NCI-H446 (cell line): Measurements from ENCODE around the gene KRT26.

Experiments used
- DNase-seq, 2 experiments: peaks; one replicate each; lab custom pipeline; 2025; lab: John Stamatoyannopoulos, UW

The KRT26 gene

DNA sequence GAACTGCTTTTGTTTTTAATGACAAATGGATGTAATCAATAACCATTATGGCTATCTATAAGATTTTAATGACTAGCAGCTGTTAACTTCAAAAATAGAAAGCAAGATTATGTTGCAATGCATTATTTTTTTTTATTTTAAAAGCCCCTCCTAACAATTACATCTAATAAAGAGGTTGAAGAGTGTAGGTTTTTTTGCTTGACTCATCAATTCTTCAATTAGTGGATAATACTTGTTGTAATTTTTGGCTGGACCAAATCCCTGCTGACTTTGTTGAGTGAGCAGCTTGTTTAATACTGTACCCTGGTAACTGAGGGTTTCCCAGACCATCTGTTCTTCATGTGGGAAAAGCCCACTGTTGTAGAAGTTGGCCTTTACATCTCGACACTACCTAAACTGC is 41.0 kb downstream of the KRT26 start:
- no peak for DNase-seq

DNA sequence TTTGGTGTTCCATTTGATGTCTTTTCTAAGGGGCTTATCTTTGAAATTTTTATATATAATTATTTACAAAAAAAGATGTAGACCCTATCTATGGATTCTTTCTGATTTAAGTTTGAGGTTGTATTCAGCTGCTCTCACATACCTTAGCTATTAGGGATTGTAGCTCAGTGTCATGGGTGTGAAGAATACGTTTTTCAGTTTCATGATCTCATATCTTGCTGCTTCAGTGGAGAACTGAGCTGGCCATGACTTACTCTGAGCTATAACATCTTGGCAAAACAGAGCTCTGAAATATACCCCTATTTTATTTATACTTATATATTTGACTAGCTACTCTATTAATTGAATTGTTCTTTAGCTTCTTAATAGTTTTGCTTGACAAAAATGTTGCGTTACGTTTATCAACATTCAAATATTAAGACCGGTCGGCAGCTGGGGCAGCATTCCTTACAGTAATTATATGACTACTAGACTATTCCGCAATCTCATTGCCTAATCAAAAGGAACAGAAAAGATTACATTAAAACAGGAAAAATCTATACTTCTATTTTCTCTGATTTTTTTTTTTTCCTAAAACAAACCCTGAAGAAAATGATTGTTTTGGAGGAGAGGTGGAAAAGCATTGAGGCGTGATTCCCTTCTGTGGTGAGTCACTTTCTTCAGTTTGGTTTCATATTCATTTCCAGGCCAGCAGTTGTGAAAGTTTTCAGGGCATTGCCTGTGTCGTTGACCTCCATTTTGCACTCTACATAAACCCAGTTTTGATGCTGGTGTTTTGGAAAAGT is 44.4 kb downstream of the KRT26 start:
- no peak for DNase-seq

DNA sequence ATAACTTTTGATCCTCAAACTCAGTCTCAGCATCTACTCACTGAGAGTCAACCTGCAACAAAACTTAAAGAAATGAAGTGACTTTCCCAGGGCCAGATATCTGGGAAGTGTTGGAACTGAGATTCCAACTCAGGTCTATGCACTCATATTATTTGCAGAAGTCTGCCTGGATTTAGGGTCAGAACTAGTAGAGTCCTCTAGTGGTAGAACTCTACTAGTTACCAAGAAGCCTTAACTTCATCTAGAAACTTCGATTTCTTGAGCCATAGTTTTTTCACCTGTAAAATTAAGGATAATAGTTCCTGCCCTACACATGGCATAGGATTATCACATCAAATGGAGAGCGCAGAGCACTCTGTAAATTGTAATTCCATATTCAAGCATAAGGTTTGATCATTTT is 45.1 kb downstream of the KRT26 start:
- DNase-seq: no peak

DNA sequence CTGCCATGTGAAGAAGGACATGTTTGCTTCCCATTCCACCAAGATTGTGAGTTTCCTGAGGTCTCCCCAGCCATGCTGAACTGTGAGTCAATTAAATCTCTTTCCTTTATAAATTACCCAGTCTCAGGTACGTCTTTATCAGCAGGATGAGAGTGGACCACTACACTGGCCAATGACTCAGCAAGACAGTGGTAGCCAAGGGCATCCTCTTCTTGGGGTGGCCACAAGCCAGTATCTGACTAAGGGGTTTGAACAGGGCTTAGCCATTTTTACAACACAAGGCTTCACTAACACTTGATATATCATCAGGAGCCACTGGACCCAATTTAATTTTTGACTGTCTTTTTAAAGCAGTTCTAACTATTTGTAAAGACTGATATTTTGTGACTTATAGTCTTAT is 47.3 kb downstream of the KRT26 start:
- no peak for DNase-seq

DNA sequence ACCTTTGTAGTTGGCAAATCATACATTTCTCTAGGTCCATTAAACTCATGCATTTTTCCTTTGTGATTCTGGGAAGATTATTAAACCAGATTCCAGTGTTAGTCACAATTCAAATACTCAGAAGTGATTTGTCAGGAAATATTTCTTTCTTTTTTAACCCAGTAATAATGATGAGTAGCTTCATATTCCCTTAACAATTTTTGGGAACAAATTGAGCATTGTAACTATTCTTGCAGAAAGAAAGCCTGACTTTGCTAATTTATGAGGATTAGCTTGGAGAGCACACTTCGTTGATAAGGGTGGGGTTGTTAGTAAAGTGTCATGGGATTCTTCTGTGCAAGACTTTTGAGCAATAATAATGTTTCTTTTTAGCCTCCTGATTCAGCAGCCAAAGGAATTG is 49.8 kb downstream of the KRT26 start:
- DNase-seq: no peak

DNA sequence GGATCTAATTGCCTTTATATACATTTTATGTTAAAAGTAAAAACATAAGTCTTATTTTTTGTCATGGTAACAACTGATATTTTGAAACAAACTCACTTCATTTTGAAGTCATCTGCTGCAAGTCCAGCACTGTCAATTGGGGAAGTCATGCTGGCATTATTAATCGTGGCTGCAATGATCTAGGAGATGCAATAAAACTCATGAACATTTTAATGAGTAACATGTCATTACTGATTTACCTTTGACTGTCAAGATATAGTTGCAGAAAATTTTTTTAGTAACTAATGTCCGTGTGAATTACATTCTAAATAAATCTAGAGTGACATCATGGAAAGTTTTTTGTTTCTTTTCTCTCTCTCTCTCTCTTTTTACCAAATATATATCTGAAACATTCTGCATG is 51.1 kb downstream of the KRT26 start:
- no peak for DNase-seq

DNA sequence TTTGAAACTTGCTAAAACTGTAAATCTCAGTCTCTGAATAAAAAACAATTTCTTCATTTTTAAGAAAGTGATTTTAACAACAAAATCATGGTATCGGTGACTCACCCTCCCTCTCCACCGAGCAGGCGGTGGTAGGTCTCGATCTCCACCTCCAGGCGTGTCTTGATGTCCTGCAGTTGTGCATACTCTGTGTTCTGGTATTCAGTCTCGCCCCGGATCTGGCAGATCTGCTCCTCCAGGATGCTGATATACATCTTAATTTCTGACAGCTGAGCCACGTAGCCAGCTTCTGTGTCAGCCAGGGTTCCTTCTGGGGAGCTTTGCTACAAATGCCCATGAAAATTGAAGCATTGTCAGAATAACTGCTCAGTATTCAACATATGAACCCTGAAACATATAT is 53.1 kb downstream of the KRT26 start:
- DNase-seq: no peak

- DNase-seq: no peak
Observed at GRCh38 chr17:40717776-40718175, 54.2 kb downstream of the KRT26 start.
